Measurements from ENCODE around the gene EMC7.

The EMC7 gene

GRCh38 chr15:34038023-34038870, 63.4 kb downstream of the EMC7 start:
- DNase-seq = peak; percentile 47
